ENCODE data around the gene IGSF21. TPM values are rescaled to one million over a fixed set of nuclear protein-coding genes. Genes with fewer than 3 reads are reported as not detected.

The IGSF21 gene
- total and polyA plus RNA-seq, 2 of the 4 experiments (the other 2 are of a cell fraction), result not detected

DNA sequence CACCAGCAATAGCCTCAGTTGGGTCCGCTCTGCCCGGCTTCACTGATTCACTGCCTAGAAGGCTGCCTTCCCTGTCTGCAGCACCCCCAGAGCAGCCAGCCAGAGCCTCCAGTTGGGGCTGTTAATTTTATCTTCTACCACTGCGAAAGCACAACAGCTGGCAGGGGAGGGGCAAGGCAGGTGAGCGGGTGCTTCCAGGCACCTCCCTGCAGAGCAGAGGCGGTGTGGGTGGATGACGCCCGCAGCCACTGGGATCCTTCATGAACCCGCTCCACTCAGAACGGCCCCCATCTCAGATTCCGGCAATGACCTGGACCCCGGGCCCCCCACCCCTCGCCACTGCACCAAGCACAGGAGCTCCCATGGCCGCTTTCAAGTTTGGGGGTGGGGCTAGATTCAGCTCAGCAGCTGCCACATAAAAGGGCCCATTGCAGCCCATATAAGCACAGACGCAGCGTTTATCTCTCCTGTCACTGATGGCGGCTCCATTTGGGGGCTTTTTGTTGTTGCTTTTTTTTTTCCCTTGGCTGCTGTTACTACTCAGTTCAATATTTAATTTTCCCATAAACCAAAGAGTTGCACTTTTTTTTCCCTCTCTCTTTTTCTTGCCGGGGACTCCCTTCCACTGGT lies 245.2 kb downstream of the IGSF21 start:
- Histone ChIP-seq H4K5ac (ENCODE audit: low read depth, low read length) (no peak overlapping the region), H2BK5ac (ENCODE audit: low read depth, low read length, poor library complexity, severe bottlenecking) (no peak overlapping the region), H3K27ac (ENCODE audit: insufficient read depth, low read length) (no peak overlapping the region), H2BK120ac (ENCODE audit: low read depth, low read length) (no peak overlapping the region), H4K91ac (ENCODE audit: insufficient read depth, low read depth, low read length) (no peak overlapping the region), H3K4me1 (ENCODE audit: control insufficient read depth, insufficient read depth, low read length) (no peaks in the 10 kb centered on the region), H3K9me1 (ENCODE audit: insufficient read depth, low read length) (no peaks in the 10 kb centered on the region), H3K14ac (replicated peaks; ENCODE audit: low read depth, low read length) (no peak overlapping the region), H4K20me1 (ENCODE audit: insufficient read depth, low read length) (no peaks in the 10 kb centered on the region), H3K9ac (ENCODE audit: low read depth, low read length) (no peak overlapping the region), H2BK15ac (ENCODE audit: low read depth, low read length) (no peak overlapping the region), H3K36me3 (ENCODE audit: control insufficient read depth, insufficient read depth, low read length) (no peaks in the 10 kb centered on the region), H3K4me2 (ENCODE audit: low read depth, low read length) (no peak overlapping the region), H4K8ac (ENCODE audit: low read depth in 2 of 2, low read length in 2 of 2) (no peak overlapping the region), H3K18ac (ENCODE audit: low read depth, low read length) (no peak overlapping the region), H3K4ac (ENCODE audit: low read depth, low read length) (no peak overlapping the region), H2BK20ac (ENCODE audit: low read depth, low read length) (no peak overlapping the region), H3K23ac (ENCODE audit: low read depth, low read length) (no peak overlapping the region), H3K9me3 (ENCODE audit: control insufficient read depth, insufficient read depth, low read length) (peaks cover 31% of the 10 kb centered on the region), H3K79me1 (ENCODE audit: low read depth in 1 of 2, low read length in 2 of 2) (no peaks in the 10 kb centered on the region), H3K27me3 (ENCODE audit: control insufficient read depth, insufficient read depth, low read length) (no peaks in the 10 kb centered on the region), H3K56ac (ENCODE audit: extremely low read depth, insufficient read depth, low read length) (no peak overlapping the region), H2AK5ac (ENCODE audit: low read depth, low read length) (no peak overlapping the region), H2AK9ac (replicated peaks; ENCODE audit: low read depth, low read length, poor library complexity) (no peak overlapping the region), H2AFZ (replicated peaks; ENCODE audit: low read length, poor library complexity) (no peak overlapping the region), H3K4me3 (ENCODE audit: insufficient read depth, low read depth, low read length) (no peak overlapping the region)
- ChIA-PET CTCF (no interaction called here), POLR2A (ENCODE audit: unreplicated experiment) (no interaction called here)
- in situ Hi-C loops (cut with MboI; ENCODE audit: low sequenced_read_pairs), result no loop called here
- no peak for TF ChIP-seq CEBPB (IDR thresholded peaks at IDR 0.05; ENCODE audit: low read depth, low read length)
- no CpG with 5 or more reads among the region's 17 CpGs for WGBS, 2 experiments (ENCODE audit: extremely low coverage in 2 of 2, insufficient read length in 1 of 2)
- dilution Hi-C loops (cut with HindIII; ENCODE audit: low sequenced_read_pairs, unreplicated experiment), result no loop called here
- ATAC-seq (ENCODE audit: low read depth), result no peak
- intact Hi-C loops (cut with micrococcal nuclease), result no loop called here
- DNase-seq, result no peak
- BruUV-seq (replicated peaks), result no TSS peak

All from IMR-90 (cell line).